DND-41 (cell line): Measurements from ENCODE around the gene SMURF1.

Experiments used
- CTCF ChIP-seq: IDR thresholded peaks from 2 replicates; pipeline ENCODE4 v1.5.1; 2012; ENCODE audit warnings: borderline replicate concordance, low read length, moderate library complexity, mild to moderate bottlenecking; ENCODE audit not compliant: poor library complexity, severe bottlenecking; ENCODE audit errors: extremely low read depth
- EZH2 ChIP-seq: IDR thresholded peaks from 3 replicates; pipeline ENCODE4 v1.6.1; 2012; ENCODE audit warnings: borderline replicate concordance, low read depth, mild to moderate bottlenecking, moderate library complexity, low read length, inconsistent platforms; ENCODE audit not compliant: severe bottlenecking

- no peak for TF ChIP-seq CTCF
- no peak for TF ChIP-seq EZH2
These were observed 140.5 kb downstream of the SMURF1 start for GRCh38 chr7:99003419-99003818.
